Astrocyte of the hippocampus (primary cell): ENCODE data around the gene ARMH2.
"Not testable (repeated sequence)": the region's sequence is repeated elsewhere in the genome, so short reads cannot be mapped to it uniquely, and the experiment has no call there.

Source experiments
- DNase-seq: peaks from one replicate; pipeline ENCODE4 v3.0.0; 2011; ENCODE audit warnings: low read depth, low spot score

The ARMH2 gene

GRCh38 chr6:24764833-24765828 lies 33.6 kb downstream of the ARMH2 start:
- DNase-seq = not testable (repeated sequence)

DNA sequence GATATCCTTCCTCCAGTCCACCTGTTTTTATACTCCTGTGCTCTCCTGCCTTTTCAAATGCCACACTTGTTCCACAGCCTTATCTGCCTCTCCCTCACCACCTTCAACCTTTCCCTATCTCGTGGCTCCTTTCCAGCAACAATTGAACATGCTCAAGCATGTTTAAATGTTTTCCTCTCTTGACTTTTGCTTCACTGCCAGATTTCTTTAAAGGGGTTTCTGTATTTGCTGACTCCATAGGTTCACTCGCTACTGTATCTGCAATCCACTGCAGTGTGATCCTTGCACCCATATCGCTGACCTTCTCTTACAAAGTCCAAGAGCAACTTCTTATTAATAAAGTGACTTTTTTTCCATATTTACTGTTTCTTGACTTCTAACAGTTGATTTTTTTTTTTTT lies 35.1 kb downstream of the ARMH2 start:
- no peak for DNase-seq

- no peak for DNase-seq
These were observed 36.9 kb downstream of the ARMH2 start for GRCh38 chr6:24761851-24762250.

DNA sequence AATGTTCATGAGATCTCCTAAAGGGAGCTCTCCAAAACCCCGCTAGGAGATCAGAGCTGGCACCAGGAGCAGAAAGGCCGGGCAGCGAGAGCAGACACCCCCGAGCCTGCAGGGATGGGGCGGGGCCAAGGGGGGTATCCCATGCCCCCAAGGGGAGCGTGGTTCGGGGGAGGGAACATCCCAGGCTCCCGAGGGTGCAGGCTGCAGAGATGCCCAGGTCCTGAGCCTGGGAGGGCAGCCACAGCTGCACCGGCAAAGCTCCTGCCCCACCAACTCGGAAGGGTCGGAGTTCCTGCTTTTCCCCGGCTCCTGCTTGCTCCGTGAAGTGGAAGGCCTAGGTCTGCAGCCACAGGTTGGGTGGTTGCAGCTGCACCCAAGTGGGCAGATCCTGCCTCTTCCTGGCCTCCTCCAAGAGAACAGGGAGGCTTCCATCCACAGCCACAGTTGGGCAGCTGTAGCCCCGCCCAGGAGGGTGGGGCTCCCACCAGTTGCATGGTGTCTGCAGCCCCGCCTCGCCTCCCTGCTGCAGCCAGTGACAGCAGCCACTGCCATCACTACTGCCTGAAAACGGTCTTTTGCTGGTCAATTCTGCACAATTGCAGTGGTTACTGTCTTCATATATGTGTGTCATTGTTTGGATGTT lies 37.4 kb downstream of the ARMH2 start:
- DNase-seq = no peak

GRCh38 chr6:24760210-24760609 lies 38.5 kb downstream of the ARMH2 start:
- DNase-seq = no peak

DNA sequence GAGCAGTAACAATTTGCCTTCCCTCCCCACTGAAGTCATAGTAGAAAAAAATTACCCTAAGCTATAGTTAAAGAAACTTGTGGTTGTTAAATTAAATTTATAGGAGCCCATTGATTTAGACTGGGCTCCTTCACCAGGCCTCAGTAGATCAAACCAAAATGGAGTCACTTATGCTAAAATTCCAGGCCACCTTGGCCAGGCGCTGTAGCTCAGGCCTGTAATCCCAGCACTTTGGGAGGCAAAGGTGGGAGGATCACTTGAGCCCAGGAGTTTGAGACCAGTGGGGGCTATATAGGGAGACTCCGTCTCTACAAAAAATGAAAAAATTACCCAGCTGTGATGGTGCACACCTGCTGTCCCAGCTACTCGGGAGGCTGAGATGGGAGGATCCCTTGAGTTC lies 39.0 kb downstream of the ARMH2 start:
- no peak for DNase-seq

GRCh38 chr6:24757611-24758010 lies 41.1 kb downstream of the ARMH2 start:
- no peak for DNase-seq

GRCh38 chr6:24755279-24755678 lies 43.4 kb downstream of the ARMH2 start:
- no peak for DNase-seq

- not testable (repeated sequence) for DNase-seq
These were observed 44.3 kb downstream of the ARMH2 start for GRCh38 chr6:24754378-24754777.

DNA sequence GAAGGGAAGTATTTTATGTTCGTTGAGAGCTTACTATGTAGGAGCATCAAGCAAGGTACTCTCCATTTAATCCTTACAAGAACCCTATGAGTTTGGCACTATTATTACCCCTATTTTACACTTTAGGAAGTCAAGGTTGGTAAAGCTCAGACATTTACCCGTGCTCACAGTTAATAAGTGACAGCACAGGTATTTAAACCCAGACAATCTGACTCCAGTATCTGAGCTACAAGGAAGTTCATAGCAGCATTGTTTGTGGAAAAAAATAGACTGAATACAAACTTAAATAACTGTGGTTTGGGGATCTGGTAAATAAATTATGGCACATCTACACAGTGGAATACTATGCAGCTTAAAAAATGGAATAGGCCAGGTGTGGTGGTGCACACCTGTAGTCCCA lies 45.2 kb downstream of the ARMH2 start:
- no peak for DNase-seq

DNA sequence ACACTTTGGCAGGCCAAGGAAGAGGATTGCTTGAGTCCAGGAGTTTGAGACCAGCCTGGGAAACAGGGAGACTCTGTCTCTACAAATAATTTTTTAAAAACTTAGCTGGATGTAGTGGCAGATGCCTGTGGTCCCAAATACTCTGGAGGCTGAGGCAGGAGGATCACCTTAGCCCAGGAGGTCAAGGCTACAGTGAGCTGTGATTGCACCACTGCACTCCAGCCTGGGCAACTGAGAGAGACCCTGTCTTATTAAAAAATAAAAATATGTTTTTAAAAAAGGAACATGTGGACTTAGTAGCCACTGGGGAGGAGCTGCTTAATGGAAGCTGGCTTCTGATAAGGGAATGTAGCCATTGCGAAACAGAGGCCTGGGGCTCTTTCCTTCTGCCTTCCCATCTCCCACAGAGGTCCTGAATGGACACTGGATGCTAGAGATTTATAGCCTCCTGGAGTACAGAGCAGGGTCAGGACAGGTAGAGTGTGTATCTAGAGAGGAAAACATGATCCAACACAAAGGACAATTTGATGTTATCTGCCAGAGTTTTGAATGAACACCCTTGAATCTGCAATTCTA lies 45.7 kb downstream of the ARMH2 start:
- DNase-seq = no peak

- DNase-seq = no peak
These were observed 46.2 kb downstream of the ARMH2 start for GRCh38 chr6:24752503-24752902.

GRCh38 chr6:24750878-24751277 lies 47.8 kb downstream of the ARMH2 start:
- not testable (repeated sequence) for DNase-seq

DNA sequence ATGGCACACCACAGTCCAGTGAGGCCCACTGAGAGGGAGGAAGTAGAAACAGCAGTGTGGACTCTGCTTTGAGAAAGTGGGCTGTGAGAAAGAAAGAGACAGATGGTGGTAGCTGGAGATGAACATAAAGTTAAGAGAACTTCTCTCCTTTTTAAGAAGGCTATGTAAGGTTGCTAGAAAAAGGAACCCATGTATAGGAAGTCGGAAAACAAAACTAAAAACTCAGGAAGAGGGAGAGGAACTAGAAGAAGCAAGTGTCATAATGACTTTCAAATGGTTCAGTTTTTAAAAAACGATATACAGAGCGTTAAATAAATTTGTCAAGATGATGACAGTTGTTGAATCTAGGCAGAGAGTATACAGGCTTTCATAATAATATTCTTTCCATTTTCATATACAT lies 49.4 kb downstream of the ARMH2 start:
- no peak for DNase-seq
